Thoracic aorta (tissue), 2 donors: Measurements from ENCODE around the gene STPG3. TPM values are rescaled to one million over a fixed set of nuclear protein-coding genes. Genes with fewer than 3 reads are reported as not detected.

ENCODE experiments used
- ATAC-seq: fragments of 150-250 bp; one replicate; pipeline ENCODE4 v1.8.0; 2017; ENCODE audit warnings: low read depth; ENCODE audit not compliant: insufficient number of reproducible peaks, low FRiP score
- DNase-seq: peaks from one replicate; pipeline ENCODE4 v3.0.0-alpha.2; 2020; ENCODE audit warnings: low spot score
- H3K27ac ChIP-seq, 2 donors: fragments of 200-600 bp; sonication (generic); 1 replicate in 1 of 2; 2 replicates in 1 of 2; pipeline ENCODE4 v1.5.1; 2016; ENCODE audit warnings: mild to moderate bottlenecking in 2 of 2, moderate library complexity in 2 of 2
- H3K27me3 ChIP-seq: fragments of 200-600 bp; sonication (generic); replicated peaks from 2 replicates; pipeline ENCODE4 v1.6.0; 2016; ENCODE audit warnings: mild to moderate bottlenecking; ENCODE audit not compliant: insufficient read depth
- H3K36me3 ChIP-seq: fragments of 200-600 bp; sonication (generic); one replicate; pipeline ENCODE4 v1.5.1; 2016
- H3K4me1 ChIP-seq, 2 donors: fragments of 200-600 bp; sonication (generic); 1 replicate in 1 of 2; 2 replicates in 1 of 2; pipeline versions ENCODE4 v1.5.1 to v1.6.0; 2016; ENCODE audit warnings: low read depth in 2 of 2, mild to moderate bottlenecking in 1 of 2; ENCODE audit not compliant: control insufficient read depth in 1 of 2
- H3K4me3 ChIP-seq: fragments of 200-600 bp; sonication (generic); 2 replicates; pipeline ENCODE4 v1.5.1; 2016; ENCODE audit warnings: mild to moderate bottlenecking
- H3K9me3 ChIP-seq: fragments of 200-600 bp; sonication (generic); 2 replicates; pipeline ENCODE4 v1.5.1; 2016
- total RNA-seq, 2 donors: library from RNA; depleted of rRNA; stranded (reverse); fragments of >200 nt; gene quantifications; one replicate each; pipeline versions ENCODE4 v1.1.0 to v1.2.3, GENCODE V29; 2016
- TF ChIP-seq, protein P1 (sequence below): fragments of 200-600 bp; sonication (generic); IDR thresholded peaks from one replicate; pipeline ENCODE4 v1.5.1; 2019; ENCODE audit warnings: antibody characterized with exemption

Gene STPG3
- total RNA-seq, 2 donors from 2014 or later, result not detected

DNA sequence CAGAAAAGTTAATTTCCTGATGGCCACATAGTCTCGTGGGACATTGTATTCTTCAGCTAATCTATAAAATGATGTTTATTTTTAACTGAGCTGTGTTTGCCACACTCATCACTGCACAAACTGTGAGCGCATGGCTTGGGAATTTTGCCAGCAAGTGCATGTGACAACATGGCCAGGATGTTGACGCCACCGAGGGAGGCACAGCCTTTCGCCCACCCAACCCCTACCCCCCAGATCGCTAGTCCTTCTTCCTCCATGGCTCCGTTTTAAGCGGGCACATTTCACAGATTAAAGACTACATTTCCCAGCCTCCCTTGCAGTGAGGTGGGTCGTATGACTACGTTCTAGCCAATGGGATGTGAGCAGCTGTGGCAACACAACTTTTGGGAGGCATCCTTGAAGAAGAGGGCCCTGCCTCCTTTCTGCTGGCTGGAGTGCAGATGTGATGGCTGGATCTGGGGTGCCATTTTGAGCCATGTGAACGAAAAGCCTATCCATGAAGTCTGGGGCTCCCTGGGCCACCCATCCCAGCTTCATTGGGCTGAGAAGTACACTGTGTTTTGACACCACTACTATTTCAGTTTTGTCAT, 43.1 kb downstream of the STPG3 start:
- no peak overlapping the region for H3K27ac ChIP-seq
- no peaks in the 10 kb centered on the region for H3K9me3 ChIP-seq
- no peaks in the 10 kb centered on the region for H3K36me3 ChIP-seq
- ATAC-seq (no peak), DNase-seq (no peak)
- H3K4me1 ChIP-seq, result peaks cover 5 to 8% of the 10 kb centered on the region in 2 donors
- TF ChIP-seq, protein P1, sequence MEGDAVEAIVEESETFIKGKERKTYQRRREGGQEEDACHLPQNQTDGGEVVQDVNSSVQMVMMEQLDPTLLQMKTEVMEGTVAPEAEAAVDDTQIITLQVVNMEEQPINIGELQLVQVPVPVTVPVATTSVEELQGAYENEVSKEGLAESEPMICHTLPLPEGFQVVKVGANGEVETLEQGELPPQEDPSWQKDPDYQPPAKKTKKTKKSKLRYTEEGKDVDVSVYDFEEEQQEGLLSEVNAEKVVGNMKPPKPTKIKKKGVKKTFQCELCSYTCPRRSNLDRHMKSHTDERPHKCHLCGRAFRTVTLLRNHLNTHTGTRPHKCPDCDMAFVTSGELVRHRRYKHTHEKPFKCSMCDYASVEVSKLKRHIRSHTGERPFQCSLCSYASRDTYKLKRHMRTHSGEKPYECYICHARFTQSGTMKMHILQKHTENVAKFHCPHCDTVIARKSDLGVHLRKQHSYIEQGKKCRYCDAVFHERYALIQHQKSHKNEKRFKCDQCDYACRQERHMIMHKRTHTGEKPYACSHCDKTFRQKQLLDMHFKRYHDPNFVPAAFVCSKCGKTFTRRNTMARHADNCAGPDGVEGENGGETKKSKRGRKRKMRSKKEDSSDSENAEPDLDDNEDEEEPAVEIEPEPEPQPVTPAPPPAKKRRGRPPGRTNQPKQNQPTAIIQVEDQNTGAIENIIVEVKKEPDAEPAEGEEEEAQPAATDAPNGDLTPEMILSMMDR, result no peak
- peak overlapping the region; percentile 63 for H3K4me3 ChIP-seq
- H3K27me3 ChIP-seq, result peaks cover 5% of the 10 kb centered on the region

DNA sequence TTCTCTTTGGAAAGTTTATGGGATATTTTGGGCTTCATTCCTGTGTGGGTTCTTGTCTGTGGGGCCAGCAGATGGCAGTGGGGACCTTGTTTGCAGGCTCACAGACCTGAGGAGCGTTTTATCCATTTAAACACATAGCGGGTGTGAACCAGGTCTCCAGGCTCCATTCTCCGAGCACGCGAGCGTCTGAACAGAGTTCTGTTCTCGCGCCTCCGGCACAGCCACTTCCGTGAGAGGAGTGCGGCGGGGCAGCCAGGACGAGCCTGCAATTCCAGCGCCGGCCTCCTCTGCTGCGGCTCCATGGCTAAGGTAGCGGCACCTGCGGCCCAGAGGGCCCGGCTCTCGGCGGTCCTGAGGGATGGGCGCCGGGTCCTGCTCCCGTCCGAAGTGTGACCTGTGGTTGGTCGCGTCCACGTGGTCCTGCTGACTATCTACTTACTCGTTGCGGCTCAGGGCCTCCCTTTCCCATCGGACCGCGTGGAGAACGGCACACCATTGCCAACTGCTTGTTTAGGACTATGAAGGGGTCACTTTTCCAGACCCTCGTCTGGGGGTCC, 43.7 kb downstream of the STPG3 start:
- Histone ChIP-seq H3K36me3 (no peaks in the 10 kb centered on the region), H3K27ac (no peak overlapping the region), H3K27me3 (peaks cover 10% of the 10 kb centered on the region), H3K4me1 (peaks cover 5 to 8% of the 10 kb centered on the region in 2 donors), H3K9me3 (no peaks in the 10 kb centered on the region), H3K4me3 (peak overlapping the region; percentile 63)
- TF ChIP-seq, protein P1, result peak; percentile 4
- DNase-seq (no peak), ATAC-seq (no peak)

DNA sequence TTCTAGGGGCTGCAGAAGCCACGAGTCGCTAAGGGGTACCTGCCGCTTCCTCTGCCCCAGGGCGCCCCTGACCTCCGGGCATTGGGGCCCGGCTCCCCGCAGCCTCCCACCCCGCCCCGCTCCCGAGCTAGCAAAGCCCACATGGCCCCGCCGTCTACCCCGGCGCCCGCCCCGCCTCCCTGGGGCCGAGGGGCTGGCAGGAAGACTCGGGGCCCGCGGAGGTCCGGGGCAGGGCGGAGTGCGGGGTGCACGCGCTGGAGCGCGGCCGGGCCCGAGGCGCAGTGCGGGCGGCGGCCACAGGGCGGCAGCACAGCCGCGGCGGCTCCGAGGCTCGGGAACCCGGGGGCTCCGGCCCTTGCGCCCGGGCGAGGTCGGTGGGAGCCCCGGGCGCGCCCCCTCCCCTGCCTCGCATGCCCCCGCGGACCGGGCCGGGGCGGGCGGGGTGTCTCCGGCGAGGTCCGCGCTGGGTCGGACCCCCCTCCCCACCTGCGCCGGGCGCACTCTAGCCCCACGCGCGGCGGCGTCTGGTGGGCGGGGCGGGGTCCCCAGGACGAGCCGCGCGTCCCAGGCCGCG, 44.2 kb downstream of the STPG3 start:
- ATAC-seq (no peak), DNase-seq (no peak)
- peaks cover 6 to 8% of the 10 kb centered on the region in 2 donors for H3K4me1 ChIP-seq
- no peaks in the 10 kb centered on the region for H3K36me3 ChIP-seq
- H3K27me3 ChIP-seq, result peaks cover 12% of the 10 kb centered on the region
- TF ChIP-seq, protein P1, result no peak
- peak overlapping the region; percentile 63 for H3K4me3 ChIP-seq
- H3K9me3 ChIP-seq, result no peaks in the 10 kb centered on the region
- no peak overlapping the region for H3K27ac ChIP-seq

DNA sequence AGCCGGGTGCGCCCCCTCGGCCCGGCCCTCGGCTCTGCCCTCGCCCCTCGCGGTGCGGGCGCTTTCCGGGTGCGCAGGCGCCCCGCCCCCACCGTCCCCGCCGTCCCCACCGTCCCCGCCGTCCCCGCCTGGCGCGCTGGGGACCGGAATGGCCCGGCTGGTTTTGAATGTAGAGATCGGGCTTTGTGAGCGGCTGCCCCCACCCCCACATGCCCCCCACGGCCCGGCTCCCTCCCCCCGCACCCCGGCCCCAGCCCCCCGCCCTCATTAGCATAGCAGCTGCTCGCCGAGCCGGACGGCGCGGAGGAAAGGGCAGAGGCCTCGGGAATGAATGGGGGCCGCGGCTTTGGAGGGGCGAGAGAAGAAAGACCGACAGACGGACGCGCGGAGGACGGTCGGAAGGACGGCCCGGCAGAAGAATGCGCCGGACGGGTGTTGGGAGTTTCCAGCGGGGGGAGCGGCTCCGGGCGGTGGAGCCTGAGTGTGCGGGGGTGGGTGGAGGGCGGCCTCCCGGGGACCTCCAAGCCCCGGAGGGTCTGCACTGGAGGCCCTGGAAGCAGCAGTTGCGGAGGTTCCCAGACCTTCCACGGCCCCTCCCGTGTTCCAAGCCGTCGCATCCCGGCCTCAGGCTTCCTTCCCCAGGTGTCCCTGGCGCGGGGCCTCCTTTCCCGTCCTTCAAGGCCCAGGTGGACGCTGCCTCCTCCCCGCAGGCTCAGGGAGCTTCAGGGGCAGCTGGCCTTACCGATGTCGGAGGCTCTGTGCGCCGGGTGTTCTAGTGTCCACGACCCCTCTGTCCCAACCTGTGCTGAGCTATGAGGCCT, 45.0 kb downstream of the STPG3 start:
- Histone ChIP-seq H3K4me1 (peaks cover 14 to 15% of the 10 kb centered on the region in 2 donors), H3K36me3 (no peaks in the 10 kb centered on the region), H3K27ac (peak overlapping the region in 1 of 2 donors; percentile 34), H3K27me3 (peaks cover 12% of the 10 kb centered on the region), H3K9me3 (no peaks in the 10 kb centered on the region), H3K4me3 (peak overlapping the region; percentile 63)
- TF ChIP-seq, protein P1, result no peak
- DNase-seq (no peak), ATAC-seq (no peak)
